GM12872 (cell line): ENCODE data around the gene SRSF8.

Experiments
- CTCF ChIP-seq: IDR thresholded peaks from 3 replicates; pipeline ENCODE4 v1.5.1; 2011; ENCODE audit warnings: low read depth, mild to moderate bottlenecking, low read length, moderate library complexity; ENCODE audit not compliant: insufficient read depth

SRSF8 gene

GRCh38 chr11:95108159-95108611 lies 41.5 kb downstream of the SRSF8 start:
- TF ChIP-seq CTCF: no peak

DNA sequence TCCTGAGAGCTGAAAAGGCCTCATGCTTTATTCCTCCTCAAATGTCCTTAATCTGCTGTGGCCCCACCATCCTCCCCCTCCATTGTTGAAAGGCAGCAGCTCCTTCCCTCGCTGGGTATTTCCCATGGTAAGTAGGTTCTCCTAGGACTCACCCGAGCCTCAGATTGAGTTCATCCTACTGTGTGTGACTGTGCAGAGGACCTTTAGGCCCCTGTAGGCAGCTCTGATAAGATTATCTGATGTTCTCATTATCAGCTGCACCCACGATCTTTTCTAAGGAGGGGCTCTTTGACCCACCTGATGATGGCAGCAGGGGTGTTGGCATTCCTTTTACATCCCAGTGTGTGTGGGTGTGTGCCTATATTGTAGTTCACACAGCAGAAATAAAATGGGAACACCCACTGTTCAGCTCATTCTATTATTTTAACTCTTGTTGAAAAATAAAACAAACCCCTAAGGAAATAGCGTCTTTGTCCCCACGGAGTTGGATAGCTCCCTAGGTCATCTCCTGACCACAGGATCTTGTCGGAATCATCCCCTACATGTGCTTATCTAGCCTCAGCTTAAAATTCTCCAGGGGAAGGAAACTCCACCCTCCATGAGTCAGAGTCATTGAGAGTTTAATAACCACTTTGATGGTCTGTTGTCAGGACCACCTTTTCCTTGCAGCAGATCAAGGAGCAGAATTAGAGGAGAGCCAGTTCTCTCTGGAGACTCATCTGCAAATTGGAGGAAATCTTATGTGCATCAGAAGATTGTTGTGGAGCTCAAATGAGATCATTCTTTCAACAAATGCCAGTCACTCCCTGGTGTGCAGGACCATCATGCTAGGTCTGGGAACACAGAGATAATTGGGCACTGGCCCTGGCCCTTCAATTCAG lies 42.2 kb downstream of the SRSF8 start:
- no peak for TF ChIP-seq CTCF

- TF ChIP-seq CTCF: no peak
Measured at GRCh38 chr11:95111923-95112540, 45.3 kb downstream of the SRSF8 start.

DNA sequence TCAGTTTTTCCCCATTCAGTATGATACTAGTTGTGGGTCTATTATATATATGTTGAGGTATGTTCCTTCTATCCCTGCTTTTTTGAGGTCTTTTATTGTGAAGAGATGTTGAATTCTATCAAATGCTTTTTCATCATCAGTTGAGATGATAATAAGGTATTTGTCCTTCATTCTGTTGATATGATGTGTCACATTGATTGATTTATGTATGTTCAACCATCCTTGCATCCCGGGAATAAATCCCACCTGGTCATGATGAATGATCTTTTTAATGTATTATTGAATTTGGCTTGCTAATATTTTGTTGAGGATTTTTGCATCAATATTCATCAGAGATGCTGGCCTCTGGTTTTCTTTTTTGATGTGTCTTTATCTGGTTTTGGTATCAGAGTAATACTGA lies 48.9 kb downstream of the SRSF8 start:
- TF ChIP-seq CTCF: no peak

DNA sequence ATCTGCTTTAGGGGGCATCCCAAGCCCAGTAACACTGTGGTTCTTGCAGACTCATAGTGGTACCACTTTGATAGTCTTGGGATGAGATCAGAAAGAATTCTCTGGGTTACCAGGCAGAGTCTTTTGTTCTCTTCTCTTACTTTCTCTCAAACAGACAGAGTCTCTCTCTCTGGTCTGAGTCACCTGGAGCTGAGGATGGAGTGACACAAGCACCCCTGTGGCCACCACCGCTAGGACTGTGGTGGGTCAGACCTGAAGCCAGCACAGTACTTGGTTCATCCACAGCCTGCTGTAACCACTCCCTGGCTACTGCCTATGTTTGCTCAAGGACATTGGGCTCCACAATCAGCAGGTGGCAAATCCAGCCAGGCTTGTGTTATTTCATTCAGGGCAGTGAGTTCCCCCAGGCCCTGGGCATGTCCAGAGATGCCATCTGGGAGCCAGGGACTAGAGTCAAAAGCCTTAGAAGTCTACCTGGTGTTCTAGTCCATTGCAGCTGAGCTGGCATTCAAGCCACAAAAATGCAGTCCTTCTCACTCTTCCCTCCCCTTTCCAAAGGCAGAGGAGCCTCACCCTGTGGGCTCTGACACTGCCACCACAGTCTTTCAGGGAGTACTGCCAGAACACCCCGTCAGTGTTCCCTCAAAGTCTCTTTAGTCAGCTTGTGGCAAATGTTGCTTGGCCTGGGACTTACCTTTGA lies 52.8 kb downstream of the SRSF8 start:
- TF ChIP-seq CTCF: no peak
